Adrenal gland (tissue), 12 donors: ENCODE data around the gene IQSEC1. TPM values are rescaled to one million over a fixed set of nuclear protein-coding genes. Genes with fewer than 3 reads are reported as not detected.

Experiments
- DNase-seq, 7 donors: peaks; one replicate each; pipeline ENCODE4 v3.0.0-alpha.2; 2019 to 2020
- H3K27ac ChIP-seq, 5 donors: fragments of 200-600 bp; sonication (generic) in 4 of 5; 1 replicate in 3 of 5; 2 replicates in 2 of 5; pipeline versions ENCODE4 v1.5.1 to v1.8.0; 2016 to 2020; ENCODE audit warnings: mild to moderate bottlenecking in 1 of 5
- H3K27me3 ChIP-seq: fragments of 200-600 bp; 2 replicates; pipeline ENCODE4 v1.8.0; 2021
- H3K36me3 ChIP-seq, 2 donors: fragments of 200-600 bp; replicated peaks in 1 of 2; 1 replicate in 1 of 2; 2 replicates in 1 of 2; pipeline versions ENCODE4 v1.5.1 to v1.8.0; 2018 to 2022
- H3K4me1 ChIP-seq, 2 donors: fragments of 200-600 bp; replicated peaks in 1 of 2; 1 replicate in 1 of 2; 2 replicates in 1 of 2; pipeline versions ENCODE4 v1.5.1 to v1.8.0; 2018 to 2021
- H3K4me3 ChIP-seq, 4 donors: fragments of 200-600 bp; sonication (generic) in 3 of 4; one replicate each; pipeline ENCODE4 v1.5.1; 2016 to 2018
- H3K9me3 ChIP-seq, 3 donors: fragments of 200-600 bp; sonication (generic) in 1 of 3; replicated peaks in 1 of 3; 1 replicate in 2 of 3; 2 replicates in 1 of 3; pipeline versions ENCODE4 v1.5.1 to v1.8.0; 2016 to 2021
- POLR2A ChIP-seq, 2 donors: fragments of 450-650 bp; IDR thresholded peaks; one replicate each; pipeline ENCODE4 v1.6.1; 2017; ENCODE audit warnings: antibody characterized with exemption in 2 of 2, mild to moderate bottlenecking in 2 of 2, moderate library complexity in 1 of 2
- WGBS, 4 donors: extraction: QIAGEN DNeasy Blood & Tissue Kit in 2 of 4; methylation state at CpG; one replicate each; pipeline versions ENCODE4 v1.1.5 to v1.1.7; 2013 to 2017; 5-methylcytosine and 5-hydroxymethylcytosine counted together
- intact Hi-C, 2 donors: fragments of 100-400 bp; cut with DNase I; formaldehyde crosslinking; loops; one replicate each; pipeline versions ENCODE4 v1.14.1 to v1.15.0; 2022 to 2023
- polyA plus RNA-seq, 3 donors: library from polyadenylated mRNA; stranded (reverse); fragments of 200-250 nt in 2 of 3; fragments of 350-450 nt in 1 of 3; fragmentation: Illumina TruSeq in 1 of 3; extraction: RNeasy Lipid Tissue Mini Kit (QIAGEN cat#74804) in 1 of 3; gene quantifications; one replicate each; pipeline ENCODE4 v1.2.3, GENCODE V29; 2013 to 2014
- total RNA-seq, 9 donors: library from RNA; depleted of rRNA in 4 of 9; stranded (reverse); fragments of >200 nt in 4 of 9; fragments of 120-200 nt in 1 of 9; fragmentation: NEBNext Ultra II Directional in 1 of 9; extraction: Animal tissue kit (Norgen Biotek cat#: 25700) in 1 of 9; gene quantifications; one replicate each; pipeline versions ENCODE4 v1.1.0 to v1.2.4, GENCODE V29; 2013 to 2023
- TF ChIP-seq, protein P1 (sequence below), 6 experiments: fragments of 450-650 bp in 4 of 6; fragments of 200-600 bp in 2 of 6; sonication (generic) in 1 of 6; IDR thresholded peaks; 1 replicate in 5 of 6; 2 replicates in 1 of 6; pipeline versions ENCODE4 v1.5.1 to v1.8.0; 2016 to 2021; ENCODE audit warnings: antibody characterized with exemption in 6 of 6, mild to moderate bottlenecking in 2 of 6, moderate library complexity in 1 of 6
- donor health status: healthy with polysubstance abuse.
- donor health status: Bipolar disorder and iron deficiency.
- donor health status: DM: yes; HTN: yes; CAD: no.
- donor health status: DM: no; HTN: no; CAD: no.
- donor health status: DM: no; HTN: no; CAD: no.
- donor health status: DM: yes; HTN: yes; CAD: no.

IQSEC1 gene
- total and polyA plus RNA-seq, 12 donors = 24.4 to 133 (median 94.2) TPM

DNA sequence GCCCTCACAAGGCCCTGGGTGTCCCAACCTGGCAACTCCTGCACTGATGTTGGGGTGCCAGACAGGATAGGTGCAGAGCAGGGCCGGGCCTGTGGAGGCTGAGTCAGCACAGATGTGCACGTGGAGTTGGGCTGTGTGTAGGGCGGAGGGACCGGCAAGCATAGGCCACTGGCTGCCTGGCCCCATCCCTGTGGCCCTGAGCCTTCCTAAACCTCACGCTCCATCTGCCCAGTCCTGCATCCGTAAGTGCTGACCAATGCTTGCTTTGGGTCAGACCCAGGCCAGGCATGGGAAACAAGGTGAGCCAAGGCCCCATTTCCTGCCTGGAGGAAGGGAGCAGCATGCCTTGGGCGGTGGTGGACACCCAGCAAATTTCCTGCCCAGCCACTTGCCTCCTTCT lies 5.8 kb upstream of the IQSEC1 start:
- peaks cover 0 to 20% of the 10 kb centered on the region in 2 donors for H3K4me1 ChIP-seq
- no peak for DNase-seq
- 56 to 87% (median 78%) methylated on average over 1 to 7 of the region's 7 CpGs for WGBS, 4 donors
- no peaks in the 10 kb centered on the region for H3K36me3 ChIP-seq
- TF ChIP-seq, protein P1, sequence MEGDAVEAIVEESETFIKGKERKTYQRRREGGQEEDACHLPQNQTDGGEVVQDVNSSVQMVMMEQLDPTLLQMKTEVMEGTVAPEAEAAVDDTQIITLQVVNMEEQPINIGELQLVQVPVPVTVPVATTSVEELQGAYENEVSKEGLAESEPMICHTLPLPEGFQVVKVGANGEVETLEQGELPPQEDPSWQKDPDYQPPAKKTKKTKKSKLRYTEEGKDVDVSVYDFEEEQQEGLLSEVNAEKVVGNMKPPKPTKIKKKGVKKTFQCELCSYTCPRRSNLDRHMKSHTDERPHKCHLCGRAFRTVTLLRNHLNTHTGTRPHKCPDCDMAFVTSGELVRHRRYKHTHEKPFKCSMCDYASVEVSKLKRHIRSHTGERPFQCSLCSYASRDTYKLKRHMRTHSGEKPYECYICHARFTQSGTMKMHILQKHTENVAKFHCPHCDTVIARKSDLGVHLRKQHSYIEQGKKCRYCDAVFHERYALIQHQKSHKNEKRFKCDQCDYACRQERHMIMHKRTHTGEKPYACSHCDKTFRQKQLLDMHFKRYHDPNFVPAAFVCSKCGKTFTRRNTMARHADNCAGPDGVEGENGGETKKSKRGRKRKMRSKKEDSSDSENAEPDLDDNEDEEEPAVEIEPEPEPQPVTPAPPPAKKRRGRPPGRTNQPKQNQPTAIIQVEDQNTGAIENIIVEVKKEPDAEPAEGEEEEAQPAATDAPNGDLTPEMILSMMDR (IDR thresholded peaks at IDR 0.05) = no peak
- TF ChIP-seq POLR2A (IDR thresholded peaks at IDR 0.05) = no peak
- intact Hi-C loops = no loop called here
- H3K27ac ChIP-seq = no peak overlapping the region
- no peaks in the 10 kb centered on the region for H3K9me3 ChIP-seq
- peaks cover 8% of the 10 kb centered on the region for H3K27me3 ChIP-seq
- H3K4me3 ChIP-seq = no peak overlapping the region

DNA sequence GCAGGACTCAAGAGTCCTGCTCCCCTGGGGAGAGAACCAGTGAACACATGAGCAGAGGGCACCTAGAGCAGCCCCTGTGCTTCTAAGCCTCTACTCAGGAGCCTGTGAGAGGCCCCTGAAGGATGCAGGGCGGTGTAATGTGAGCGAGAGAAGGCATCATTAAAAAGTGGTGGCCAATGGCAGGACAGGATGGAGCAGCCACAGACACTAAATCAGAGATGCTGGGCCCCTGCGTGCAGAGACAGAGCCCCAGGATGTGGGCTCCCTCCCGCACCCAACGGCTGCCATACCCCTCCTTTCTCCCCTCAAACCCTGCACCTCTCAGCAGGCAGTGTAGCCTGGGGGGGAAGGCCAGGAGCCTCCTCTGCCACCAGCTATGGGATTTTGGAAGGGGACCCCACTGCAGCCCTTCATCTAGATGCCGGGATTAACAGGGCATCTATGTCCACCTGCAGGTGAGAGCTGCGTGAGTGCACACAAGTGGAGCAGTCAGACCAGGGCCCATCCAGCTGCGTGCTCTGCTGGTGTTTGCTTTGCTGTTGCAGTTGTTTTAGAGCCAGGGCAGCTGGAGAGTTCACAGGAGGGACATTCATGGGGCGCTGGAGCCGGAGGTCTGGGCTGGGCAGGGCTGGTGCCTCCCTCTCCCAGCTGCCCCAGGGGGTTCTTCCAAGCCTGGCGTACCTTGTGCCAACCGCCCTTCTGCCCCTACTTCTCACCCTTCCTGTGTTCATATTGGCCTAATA lies 5.1 kb upstream of the IQSEC1 start:
- intact Hi-C loops = no loop called here
- WGBS, 4 donors = 67 to 77% (median 72%) methylated on average over 8 to 12 of the region's 12 CpGs

DNA sequence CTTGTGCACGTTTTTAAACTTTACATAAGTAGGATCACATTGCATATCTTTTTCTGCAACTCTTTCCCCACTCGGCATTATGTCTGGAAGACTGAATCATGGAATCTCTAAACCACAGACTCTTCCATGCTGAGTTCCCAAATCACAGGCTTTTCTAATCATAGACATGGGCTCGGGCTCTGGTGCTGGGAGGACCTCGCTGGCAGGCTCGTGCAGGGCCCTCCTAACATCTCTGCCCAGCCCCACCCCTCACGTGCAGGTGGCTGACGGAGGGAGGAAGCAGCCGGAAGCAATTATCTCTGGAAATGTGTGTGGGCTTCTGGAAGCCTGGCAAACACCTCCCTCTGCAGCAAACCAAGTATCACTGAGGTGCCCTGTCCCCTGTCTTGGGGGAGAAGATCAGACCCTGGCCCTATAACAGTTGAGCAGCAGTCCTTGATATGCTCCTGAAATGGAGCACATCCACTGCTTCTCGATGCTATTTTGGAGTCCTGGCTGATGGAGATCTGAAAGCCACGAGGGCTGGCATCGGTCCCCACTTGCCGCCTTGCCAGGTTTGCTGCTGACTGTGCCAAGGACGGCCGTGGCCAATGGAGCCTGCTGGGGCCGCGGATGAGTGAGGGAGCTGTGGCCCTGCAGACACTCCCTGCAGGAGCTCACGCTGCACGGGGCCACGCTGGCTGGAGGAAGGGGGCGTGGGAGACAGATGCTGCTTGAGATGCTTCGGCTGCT lies 4.4 kb upstream of the IQSEC1 start:
- H3K9me3 ChIP-seq = no peaks in the 10 kb centered on the region
- TF ChIP-seq, protein P1 (IDR thresholded peaks at IDR 0.05) = no peak
- TF ChIP-seq POLR2A (IDR thresholded peaks at IDR 0.05) = peak in 1 of 2 donors; percentile 9
- H3K4me1 ChIP-seq = peaks cover 0 to 28% of the 10 kb centered on the region in 2 donors
- WGBS, 4 donors = 31 to 37% (median 34%) methylated on average over 9 to 21 of the region's 21 CpGs
- DNase-seq = peak; percentile 82 to 90 (median 87)
- no peak overlapping the region for H3K4me3 ChIP-seq
- H3K27me3 ChIP-seq = peaks cover 21% of the 10 kb centered on the region
- intact Hi-C loops = no loop called here
- H3K27ac ChIP-seq = no peak overlapping the region
- H3K36me3 ChIP-seq = no peaks in the 10 kb centered on the region

More for the DNA sequence above, 5.1 kb upstream of the IQSEC1 start:
- no peak overlapping the region for H3K27ac ChIP-seq
- TF ChIP-seq, protein P1 (IDR thresholded peaks at IDR 0.05) = no peak
- no peak for TF ChIP-seq POLR2A (IDR thresholded peaks at IDR 0.05)
- no peaks in the 10 kb centered on the region for H3K9me3 ChIP-seq
- no peaks in the 10 kb centered on the region for H3K36me3 ChIP-seq
- DNase-seq = no peak
- H3K4me1 ChIP-seq = peaks cover 0 to 24% of the 10 kb centered on the region in 2 donors
- peaks cover 14% of the 10 kb centered on the region for H3K27me3 ChIP-seq
- no peak overlapping the region for H3K4me3 ChIP-seq

- no peak for TF ChIP-seq POLR2A (IDR thresholded peaks at IDR 0.05)
- TF ChIP-seq, protein P1 (IDR thresholded peaks at IDR 0.05) = no peak
- no peaks in the 10 kb centered on the region for H3K36me3 ChIP-seq
- no peak for DNase-seq
- no peak overlapping the region for H3K27ac ChIP-seq
- H3K27me3 ChIP-seq = peaks cover 30% of the 10 kb centered on the region
- no peak overlapping the region for H3K4me3 ChIP-seq
- intact Hi-C loops = no loop called here
- 60 to 70% (median 65%) methylated on average over 6 to 9 of the region's 9 CpGs for WGBS, 4 donors
- H3K4me1 ChIP-seq = peaks cover 0 to 20% of the 10 kb centered on the region in 2 donors
- no peaks in the 10 kb centered on the region for H3K9me3 ChIP-seq
Measured at GRCh38 chr3:13075986-13076654, 2.9 kb upstream of the IQSEC1 start.
